ENCODE results near the gene ITGA11. TPM values are rescaled to one million over a fixed set of nuclear protein-coding genes. Genes with fewer than 3 reads are reported as not detected.

Gene ITGA11
- total RNA-seq, 4 donors from 2014 or later: 2.5 to 8.4 (median 5.6) TPM

- TF ChIP-seq, protein P1, sequence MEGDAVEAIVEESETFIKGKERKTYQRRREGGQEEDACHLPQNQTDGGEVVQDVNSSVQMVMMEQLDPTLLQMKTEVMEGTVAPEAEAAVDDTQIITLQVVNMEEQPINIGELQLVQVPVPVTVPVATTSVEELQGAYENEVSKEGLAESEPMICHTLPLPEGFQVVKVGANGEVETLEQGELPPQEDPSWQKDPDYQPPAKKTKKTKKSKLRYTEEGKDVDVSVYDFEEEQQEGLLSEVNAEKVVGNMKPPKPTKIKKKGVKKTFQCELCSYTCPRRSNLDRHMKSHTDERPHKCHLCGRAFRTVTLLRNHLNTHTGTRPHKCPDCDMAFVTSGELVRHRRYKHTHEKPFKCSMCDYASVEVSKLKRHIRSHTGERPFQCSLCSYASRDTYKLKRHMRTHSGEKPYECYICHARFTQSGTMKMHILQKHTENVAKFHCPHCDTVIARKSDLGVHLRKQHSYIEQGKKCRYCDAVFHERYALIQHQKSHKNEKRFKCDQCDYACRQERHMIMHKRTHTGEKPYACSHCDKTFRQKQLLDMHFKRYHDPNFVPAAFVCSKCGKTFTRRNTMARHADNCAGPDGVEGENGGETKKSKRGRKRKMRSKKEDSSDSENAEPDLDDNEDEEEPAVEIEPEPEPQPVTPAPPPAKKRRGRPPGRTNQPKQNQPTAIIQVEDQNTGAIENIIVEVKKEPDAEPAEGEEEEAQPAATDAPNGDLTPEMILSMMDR (IDR thresholded peaks at IDR 0.05; ENCODE audit: low read depth): no peak
Observed at GRCh38 chr15:68310178-68310803, 121.7 kb downstream of the ITGA11 start.

DNA sequence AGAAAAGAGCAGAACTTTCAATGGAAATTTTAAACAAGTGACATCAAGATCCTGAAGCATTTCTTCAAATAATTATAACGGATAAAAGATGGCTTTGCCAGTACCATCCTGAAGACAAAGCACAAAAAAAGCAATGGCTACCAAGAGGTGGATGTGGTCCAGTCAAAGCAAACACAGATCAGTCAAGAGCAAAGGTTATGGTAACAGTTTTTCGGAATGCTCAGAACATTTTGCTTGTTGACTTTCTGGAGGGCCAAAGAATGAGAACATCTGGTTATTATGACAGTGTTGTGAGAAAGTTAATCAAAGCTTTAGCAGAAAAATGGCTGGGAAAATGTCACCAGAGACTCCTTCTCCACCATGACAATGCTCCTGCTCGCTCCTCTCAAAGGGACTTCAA is 122.9 kb downstream of the ITGA11 start:
- TF ChIP-seq, protein P1 (IDR thresholded peaks at IDR 0.05; ENCODE audit: low read depth): no peak

DNA sequence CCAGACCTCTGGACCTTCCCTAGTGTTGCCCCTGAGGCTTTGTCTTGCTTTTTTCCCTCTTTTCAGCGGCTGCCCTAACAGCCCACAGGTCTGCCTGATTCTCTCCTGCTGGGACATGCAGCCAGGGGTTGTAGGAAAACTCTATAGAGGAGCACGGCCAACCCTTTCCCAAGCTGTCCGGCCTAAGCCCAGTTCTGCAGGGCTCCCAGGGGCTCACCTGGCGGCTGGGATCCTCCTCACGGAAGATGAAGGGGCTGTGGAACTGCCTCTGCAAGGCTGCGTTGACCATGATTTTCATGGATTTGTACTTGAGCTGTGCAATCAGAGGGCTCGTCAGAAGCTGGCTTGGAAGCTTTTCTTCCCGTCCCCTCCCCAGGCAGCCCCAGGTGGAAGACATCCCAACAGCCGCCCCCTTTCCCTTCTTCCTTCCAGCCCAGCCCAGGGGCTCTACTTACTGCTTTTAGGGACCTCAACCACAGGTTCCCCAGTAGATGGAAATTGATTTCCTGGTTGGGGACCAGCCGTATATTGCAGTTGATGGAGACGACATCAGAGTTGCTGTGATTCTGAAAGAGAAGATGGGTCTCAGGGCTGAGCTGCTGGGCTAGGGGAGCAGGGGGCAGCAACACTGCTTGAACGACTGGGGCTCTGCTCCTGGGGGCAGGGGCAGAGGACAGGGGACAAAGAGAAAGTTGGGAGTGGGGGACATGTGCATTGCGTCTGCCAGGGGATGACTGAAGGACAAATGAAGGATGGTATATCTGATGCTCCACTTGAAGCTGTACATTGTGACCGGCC is 124.6 kb downstream of the ITGA11 start:
- TF ChIP-seq, protein P1 (IDR thresholded peaks at IDR 0.05; ENCODE audit: low read depth): no peak

DNA sequence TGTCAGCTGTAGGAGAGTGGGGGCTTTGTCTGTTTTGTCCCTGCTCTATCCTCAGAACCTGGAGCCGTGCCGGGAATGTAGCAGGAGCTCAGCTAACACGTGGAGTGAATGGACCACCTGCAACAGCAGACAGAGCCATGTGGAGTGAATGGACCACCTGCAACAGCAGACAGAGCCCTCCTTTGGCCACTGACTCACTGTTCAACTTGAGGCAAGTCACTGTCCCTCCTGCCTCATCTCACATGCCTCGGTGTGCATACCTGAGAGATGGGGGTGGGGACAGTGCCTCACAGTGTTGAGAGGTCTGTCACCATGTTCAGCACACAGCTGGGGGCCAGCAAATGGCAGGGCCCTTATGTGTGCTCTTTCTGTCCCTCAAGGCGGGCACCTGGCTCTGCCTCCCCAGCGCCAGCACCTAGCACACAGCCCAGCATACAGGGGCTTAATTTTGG is 126.5 kb downstream of the ITGA11 start:
- TF ChIP-seq, protein P1 (IDR thresholded peaks at IDR 0.05; ENCODE audit: low read depth): no peak

DNA sequence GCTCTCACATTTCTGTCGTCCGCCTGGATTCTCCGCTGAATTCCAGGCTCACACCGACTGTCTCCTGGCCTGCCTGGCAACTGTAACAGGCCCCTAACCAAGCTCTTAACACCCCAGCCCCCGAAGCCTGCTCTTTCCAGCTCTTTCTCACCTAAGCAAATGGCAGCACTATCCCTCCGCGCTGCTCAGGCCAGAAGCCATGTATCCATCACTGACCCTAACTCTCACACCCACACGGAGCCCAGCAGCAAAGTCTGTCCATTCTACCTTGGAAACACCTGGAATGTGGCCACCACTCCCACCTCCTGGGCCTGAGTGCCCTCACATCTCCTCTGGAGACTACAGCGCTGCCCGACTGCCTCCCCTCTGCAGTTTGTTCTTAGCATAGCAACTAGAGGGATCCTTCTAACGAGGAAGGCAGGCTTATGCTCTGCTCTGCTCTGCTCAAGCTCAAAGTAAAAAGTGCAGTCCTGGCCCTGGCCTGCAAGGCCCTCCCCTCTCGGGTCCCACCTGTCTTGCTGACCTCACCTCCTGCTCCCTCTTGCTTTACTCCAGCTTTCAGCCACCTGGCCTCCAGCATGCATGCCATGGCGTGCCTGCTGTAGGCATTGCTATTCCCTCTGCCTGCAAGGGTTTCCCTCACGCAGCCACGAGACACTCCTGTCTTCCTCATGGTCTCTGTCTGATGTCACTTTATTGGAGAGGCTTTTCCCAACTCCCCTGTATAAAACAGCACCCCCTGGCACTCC is 127.2 kb downstream of the ITGA11 start:
- TF ChIP-seq, protein P1 (IDR thresholded peaks at IDR 0.05; ENCODE audit: low read depth): no peak

- TF ChIP-seq, protein P1 (IDR thresholded peaks at IDR 0.05; ENCODE audit: low read depth): no peak
Observed at GRCh38 chr15:68303560-68304436, 128.2 kb downstream of the ITGA11 start.
